Lung (tissue), 12 donors: ENCODE results near the gene EPHB2. TPM values are rescaled to one million over a fixed set of nuclear protein-coding genes. Genes with fewer than 3 reads are reported as not detected.

ENCODE experiments used
- ATAC-seq: fragments of 200-7000 bp; cut with Tn5 transposase; one replicate; pipeline ENCODE4 v1.9.1; 2020; ENCODE audit warnings: moderate number of reproducible peaks; ENCODE audit not compliant: insufficient read depth, low FRiP score
- DNase-seq, 3 donors: peaks; one replicate each; pipeline ENCODE4 v3.0.0-alpha.2; 2013 to 2017
- H3K27ac ChIP-seq, 2 donors: one replicate each; pipeline ENCODE4 v1.5.1; 2013; ENCODE audit warnings: mild to moderate bottlenecking in 2 of 2, moderate library complexity in 2 of 2, control low read depth in 1 of 2, inconsistent platforms in 1 of 2, low read depth in 1 of 2, low read length in 1 of 2
- H3K27me3 ChIP-seq, 3 donors: one replicate each; pipeline ENCODE4 v1.5.1; 2013; ENCODE audit warnings: low read length in 2 of 3; ENCODE audit not compliant: control insufficient read depth in 3 of 3, insufficient read depth in 3 of 3
- H3K36me3 ChIP-seq, 4 donors: one replicate each; pipeline ENCODE4 v1.5.1; 2013; ENCODE audit warnings: low read length in 4 of 4, mild to moderate bottlenecking in 1 of 4, moderate library complexity in 1 of 4; ENCODE audit not compliant: control insufficient read depth in 4 of 4, insufficient read depth in 4 of 4
- H3K4me1 ChIP-seq, 5 donors: one replicate each; pipeline ENCODE4 v1.5.1; 2013; ENCODE audit warnings: low read length in 5 of 5, mild to moderate bottlenecking in 2 of 5, moderate library complexity in 1 of 5; ENCODE audit not compliant: control insufficient read depth in 5 of 5, insufficient read depth in 5 of 5
- H3K4me3 ChIP-seq: one replicate; pipeline ENCODE4 v1.5.1; 2013; ENCODE audit warnings: mild to moderate bottlenecking, control low read depth, moderate library complexity
- H3K9ac ChIP-seq, 2 donors: one replicate each; pipeline ENCODE4 v1.5.1; 2013; ENCODE audit warnings: low read length in 2 of 2, control low read depth in 1 of 2; ENCODE audit not compliant: insufficient read depth in 1 of 2
- H3K9me3 ChIP-seq, 4 donors: one replicate each; pipeline ENCODE4 v1.5.1; 2013; ENCODE audit warnings: low read length in 3 of 4, mild to moderate bottlenecking in 1 of 4, moderate library complexity in 1 of 4; ENCODE audit not compliant: control insufficient read depth in 4 of 4, insufficient read depth in 3 of 4
- CTCF ChIP-seq: IDR thresholded peaks from 2 replicates; pipeline ENCODE4 v1.5.1; 2012; ENCODE audit warnings: mild to moderate bottlenecking; ENCODE audit errors: control extremely low read depth, extremely low read depth
- WGBS, 2 donors: extraction: QIAGEN DNeasy Blood & Tissue Kit; methylation state at CpG; one replicate each; pipeline ENCODE4 v1.1.7; 2013; 5-methylcytosine and 5-hydroxymethylcytosine counted together
- polyA plus RNA-seq, 2 donors: library from polyadenylated mRNA; stranded (reverse); fragments of 200-250 nt; gene quantifications; one replicate each; pipeline ENCODE4 v1.2.1, GENCODE V29; 2013
- total RNA-seq, 2 donors: library from RNA; depleted of rRNA in 1 of 2; stranded (reverse); fragments of >200 nt in 1 of 2; gene quantifications; one replicate each; pipeline ENCODE4 v1.2.1, GENCODE V29; 2014 to 2021
- donor health status: control.
- donor health status: control.
- donor health status: Bipolar disorder and iron deficiency.
- donor health status: healthy.
- donor health status: DM: yes; HTN: yes; CAD: no.

The EPHB2 gene
- total and polyA plus RNA-seq, 4 donors: 1.2 to 8.5 (median 5.8) TPM

- Histone ChIP-seq H3K27ac (no peak overlapping the region), H3K4me1 (peaks cover 0 to 8% (median 4%) of the 10 kb centered on the region in 5 donors), H3K27me3 (peaks cover 0 to 3% (median 0%) of the 10 kb centered on the region in 3 donors), H3K36me3 (peaks cover 0 to 4% (median 1%) of the 10 kb centered on the region in 4 donors), H3K9ac (no peak overlapping the region), H3K9me3 (no peaks in the 10 kb centered on the region), H3K4me3 (no peak overlapping the region)
- 54 to 57% methylated on average over 10 of the region's 10 CpGs for WGBS, 2 donors
- no peak for TF ChIP-seq CTCF
- ATAC-seq: no peak
- DNase-seq: peak; percentile 35 to 49 (median 44)
These were observed 164.6 kb downstream of the EPHB2 start for GRCh38 chr1:22875241-22875640.

GRCh38 chr1:22875841-22876240, 165.2 kb downstream of the EPHB2 start:
- no peak overlapping the region for H3K9ac ChIP-seq
- peaks cover 0 to 4% (median 1%) of the 10 kb centered on the region in 4 donors for H3K36me3 ChIP-seq
- ATAC-seq (no peak), DNase-seq (no peak)
- no peak for TF ChIP-seq CTCF
- no peaks in the 10 kb centered on the region for H3K9me3 ChIP-seq
- peaks cover 0 to 4% (median 2%) of the 10 kb centered on the region in 5 donors for H3K4me1 ChIP-seq
- H3K4me3 ChIP-seq: no peak overlapping the region
- 87 to 90% methylated on average over 5 of the region's 5 CpGs for WGBS, 2 donors
- H3K27ac ChIP-seq: no peak overlapping the region
- H3K27me3 ChIP-seq: peaks cover 0 to 3% (median 0%) of the 10 kb centered on the region in 3 donors

GRCh38 chr1:22876359-22877111, 165.9 kb downstream of the EPHB2 start:
- TF ChIP-seq CTCF: no peak
- Histone ChIP-seq H3K9ac (no peak overlapping the region), H3K27me3 (no peaks in the 10 kb centered on the region), H3K36me3 (peaks cover 0 to 4% (median 1%) of the 10 kb centered on the region in 4 donors), H3K4me3 (no peak overlapping the region), H3K9me3 (no peaks in the 10 kb centered on the region), H3K4me1 (peaks cover 0 to 4% (median 0%) of the 10 kb centered on the region in 5 donors), H3K27ac (no peak overlapping the region)
- ATAC-seq: no peak
- DNase-seq: no peak
- 75 to 82% methylated on average over 20 of the region's 20 CpGs for WGBS, 2 donors
